Stimulated activated CD4-positive, alpha-beta T cell treated with anti-CD3 and anti-CD28 coated beads, Interleukin-1b, Interleukin-23, amount 100 ng/mL, for 1 hour (primary cell): ENCODE measurements around the gene STIM2.
A peak's percentile ranks its signal among the peaks of the same experiment; 100 is the strongest.
"Not testable (repeated sequence)": the region's sequence is repeated elsewhere in the genome, so short reads cannot be mapped to it uniquely, and the experiment has no call there.

Source experiments
- DNase-seq, 2 donors: peaks; one replicate each; pipeline ENCODE4 v3.0.0-alpha.2; 2020; ENCODE audit warnings: low read depth in 2 of 2

The STIM2 gene

GRCh38 chr4:26860157-26860921 lies at the start of gene STIM2:
STIM2 (plus strand) TSS chr4:26860841.
- DNase-seq = peak; percentile 96 to 97

DNA sequence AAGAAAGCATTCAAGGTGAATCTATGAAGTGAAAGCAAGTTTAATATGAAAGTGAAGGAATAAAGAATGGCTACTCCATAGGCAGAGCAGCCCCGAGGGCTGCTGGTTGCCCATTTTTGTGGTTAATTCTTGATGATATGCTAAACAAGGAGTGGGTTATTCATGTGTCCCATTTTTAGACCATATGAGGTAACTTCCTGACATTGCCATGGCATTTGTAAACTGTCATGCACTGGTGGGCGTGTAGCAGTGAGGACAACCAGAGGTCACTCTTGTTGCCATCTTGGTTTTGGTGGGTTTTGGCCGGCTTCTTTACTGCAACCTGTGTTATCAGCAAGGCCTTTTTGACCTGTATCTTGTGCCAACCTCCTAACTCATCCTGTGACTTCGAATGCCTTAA lies 49.1 kb upstream of the STIM2 start:
- not testable (repeated sequence) for DNase-seq

GRCh38 chr4:26812049-26812714 lies 48.5 kb upstream of the STIM2 start:
- DNase-seq = no peak

- no peak for DNase-seq
These were observed 46.9 kb upstream of the STIM2 start for GRCh38 chr4:26813698-26814097.

DNA sequence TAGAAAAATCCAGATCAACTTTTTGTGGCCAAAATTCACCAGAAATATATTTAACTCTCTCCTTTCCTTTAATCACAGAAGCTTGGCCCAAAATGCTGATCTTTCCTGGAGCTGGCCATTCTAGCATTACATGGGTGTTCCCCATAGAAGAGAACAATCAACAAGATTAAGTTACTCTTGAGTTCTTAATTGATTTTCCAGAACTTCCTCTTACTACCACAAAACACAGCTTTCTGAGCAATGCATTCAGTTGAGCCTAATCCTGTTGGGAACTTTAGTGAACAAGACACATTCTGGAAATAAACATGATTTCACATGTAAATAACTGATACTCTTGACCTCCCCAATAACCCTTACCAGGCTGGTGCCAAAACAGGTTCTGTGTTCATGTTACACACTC lies 45.4 kb upstream of the STIM2 start:
- no peak for DNase-seq

DNA sequence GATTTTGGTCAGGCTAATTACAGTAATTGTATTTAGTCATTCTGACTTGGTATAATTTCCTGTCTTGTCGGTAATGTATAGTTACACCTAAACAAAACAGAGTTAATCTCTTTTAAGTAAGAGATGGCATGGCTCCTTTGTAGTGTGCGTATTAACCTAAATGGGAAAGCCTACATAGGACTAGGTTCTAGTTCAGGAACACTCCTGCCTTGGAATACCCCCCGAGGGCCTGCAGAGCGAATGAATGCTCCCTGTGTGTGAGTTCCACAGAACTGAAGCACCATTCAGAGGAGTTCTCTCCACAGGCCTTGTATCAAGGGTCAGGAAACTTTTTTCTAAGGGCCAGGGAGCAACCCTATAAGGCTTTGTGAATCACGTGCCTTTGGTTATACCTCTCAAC lies 44.9 kb upstream of the STIM2 start:
- DNase-seq = no peak

- no peak for DNase-seq
These were observed 41.6 kb upstream of the STIM2 start for GRCh38 chr4:26819026-26819425.

DNA sequence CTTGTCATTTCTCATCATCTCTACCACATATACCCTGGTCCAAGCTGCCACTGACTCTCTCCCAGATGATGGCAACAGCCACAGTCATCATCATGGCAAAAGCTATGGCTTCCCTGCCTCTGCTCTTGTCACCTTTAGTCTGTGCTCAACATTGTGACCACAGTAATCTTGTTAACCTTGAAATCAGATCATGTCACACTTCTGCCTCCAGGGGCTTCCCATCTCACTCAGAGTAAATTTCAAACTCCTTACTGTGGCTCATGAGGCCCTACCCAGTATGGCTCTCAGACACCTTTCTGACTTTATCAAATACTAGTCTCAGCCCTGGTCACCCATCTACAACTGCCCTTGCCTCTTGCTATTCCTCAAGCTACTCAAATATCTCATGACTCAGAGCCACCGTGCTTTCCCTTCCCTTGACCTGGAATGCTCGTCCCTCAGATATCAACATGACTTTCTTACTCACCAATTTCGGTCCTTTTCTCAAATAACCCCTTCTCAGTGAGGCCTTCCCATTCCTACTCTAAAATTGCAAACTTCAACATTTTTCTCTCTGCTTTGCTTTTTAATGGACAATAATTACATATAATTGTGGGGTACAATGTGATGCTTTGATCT lies 41.1 kb upstream of the STIM2 start:
- no peak for DNase-seq

DNA sequence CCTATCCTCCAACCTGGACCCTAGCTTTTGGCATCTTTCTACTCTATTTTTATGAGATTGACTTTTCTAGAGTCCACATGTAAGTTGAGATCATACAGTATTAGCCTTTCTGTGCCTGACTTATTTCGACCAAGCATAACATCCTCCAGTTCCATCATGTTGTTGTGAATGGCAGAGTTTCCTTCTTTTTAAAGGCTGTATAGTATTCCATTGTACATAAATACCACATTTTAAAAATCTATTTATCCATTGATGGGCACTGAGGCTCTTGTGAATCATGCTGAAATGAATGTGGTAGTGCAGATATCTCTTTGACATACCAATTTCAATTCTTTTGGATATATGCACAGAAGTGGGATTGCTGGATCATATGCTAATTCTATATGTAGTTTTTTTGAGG lies 40.3 kb upstream of the STIM2 start:
- DNase-seq = no peak

DNA sequence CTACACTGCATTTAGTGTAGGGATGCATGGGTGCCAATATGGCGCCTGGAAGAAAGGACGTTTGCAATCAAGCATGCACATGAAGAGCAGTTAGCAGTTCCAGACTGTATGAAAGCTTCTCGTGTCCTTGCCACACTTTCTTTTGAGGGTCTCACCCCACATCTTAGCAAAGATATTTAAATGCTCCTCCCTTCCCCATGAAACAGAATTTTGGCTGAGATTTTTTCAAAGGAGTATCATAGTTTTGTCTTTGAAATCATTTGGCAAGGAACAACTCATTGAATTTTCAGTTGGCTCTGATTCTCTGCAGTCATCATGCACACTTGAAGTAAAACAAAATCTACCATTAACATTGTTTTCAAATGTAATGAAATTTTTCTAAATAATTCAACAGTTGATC lies 39.6 kb upstream of the STIM2 start:
- no peak for DNase-seq

DNA sequence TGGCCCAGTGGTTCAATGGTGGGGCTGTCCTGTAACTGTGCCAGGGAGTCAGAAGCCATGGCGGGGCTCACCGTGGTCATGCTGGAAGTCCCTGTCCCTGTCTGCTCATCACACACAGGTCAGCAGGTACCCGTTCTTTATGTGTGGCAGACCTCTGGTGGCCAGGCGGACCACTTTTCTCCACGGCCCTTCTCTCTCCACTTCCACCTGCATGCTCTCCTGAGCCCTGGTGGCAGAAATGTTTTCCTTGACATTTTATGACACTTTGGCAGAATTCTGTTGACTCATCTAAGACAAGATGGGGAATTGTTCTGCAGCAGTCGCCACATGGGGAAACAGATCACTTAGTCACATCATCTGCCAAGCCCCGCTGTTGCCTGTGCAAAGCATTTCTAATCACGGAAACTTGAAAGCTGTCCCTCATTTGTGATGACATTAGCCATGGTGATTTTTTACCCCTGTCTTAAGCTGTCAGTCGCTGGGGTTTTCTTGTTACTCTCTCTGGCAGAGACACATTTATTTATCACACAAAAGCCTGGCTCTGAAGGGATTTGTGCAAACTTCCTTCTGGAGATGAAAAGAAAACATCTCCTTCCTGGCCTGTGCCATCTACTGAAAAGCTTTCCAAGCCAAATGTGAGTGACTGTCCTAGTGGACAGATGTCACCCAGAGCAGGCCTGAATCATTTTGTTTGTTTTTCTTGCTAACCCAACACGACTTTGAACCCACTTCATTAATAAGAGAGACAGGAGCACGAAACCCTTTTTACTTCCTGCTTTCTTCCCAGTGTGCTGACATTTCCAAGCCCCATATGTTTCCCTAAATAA lies 38.8 kb upstream of the STIM2 start:
- no peak for DNase-seq

DNA sequence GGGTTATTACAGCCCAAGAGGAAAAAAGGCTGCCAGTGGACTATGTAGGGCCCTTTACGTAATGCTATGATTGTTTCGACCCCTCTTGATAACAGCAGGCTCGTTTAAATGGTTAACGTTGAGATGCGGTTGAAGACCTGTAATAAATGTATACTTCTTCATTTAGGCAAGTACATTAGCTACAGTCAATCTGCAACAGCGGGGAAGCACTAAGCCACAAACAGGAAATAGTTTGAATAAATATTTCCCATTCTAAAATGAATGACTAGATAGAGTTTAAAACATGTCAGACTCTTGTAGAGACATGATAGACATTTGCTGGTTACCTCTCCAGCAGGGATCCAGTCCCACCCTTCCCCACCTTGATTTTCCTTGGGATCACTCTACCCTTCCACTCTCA lies 38.1 kb upstream of the STIM2 start:
- no peak for DNase-seq

- DNase-seq = not testable (repeated sequence)
These were observed 37.7 kb upstream of the STIM2 start for GRCh38 chr4:26822974-26823373.

DNA sequence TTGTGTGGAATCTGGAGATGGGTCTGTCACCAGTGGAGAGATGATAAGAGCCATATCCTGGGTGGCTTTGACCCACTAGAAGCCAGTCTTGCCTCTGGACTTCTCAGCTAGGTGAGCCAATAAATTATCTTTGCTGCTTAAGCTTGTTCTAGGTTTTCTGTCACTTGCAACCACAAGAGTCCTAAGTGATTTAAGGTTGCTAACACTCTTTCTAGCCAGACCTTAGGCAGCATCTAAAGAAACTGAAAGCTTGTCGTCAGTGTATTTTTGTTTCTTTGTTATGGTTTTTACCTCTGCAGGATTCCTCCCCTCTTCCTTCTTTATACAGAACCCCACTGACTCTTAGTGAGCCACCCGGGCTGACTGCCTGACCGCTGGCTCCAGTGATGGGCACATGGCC lies 37.1 kb upstream of the STIM2 start:
- no peak for DNase-seq

GRCh38 chr4:26824667-26825066 lies 36.0 kb upstream of the STIM2 start:
- DNase-seq = no peak

- no peak for DNase-seq
These were observed 33.9 kb upstream of the STIM2 start for GRCh38 chr4:26826721-26827120.

- DNase-seq = not testable (repeated sequence)
These were observed 33.3 kb upstream of the STIM2 start for GRCh38 chr4:26827336-26827735.

- no peak for DNase-seq
These were observed 32.8 kb upstream of the STIM2 start for GRCh38 chr4:26827798-26828197.

DNA sequence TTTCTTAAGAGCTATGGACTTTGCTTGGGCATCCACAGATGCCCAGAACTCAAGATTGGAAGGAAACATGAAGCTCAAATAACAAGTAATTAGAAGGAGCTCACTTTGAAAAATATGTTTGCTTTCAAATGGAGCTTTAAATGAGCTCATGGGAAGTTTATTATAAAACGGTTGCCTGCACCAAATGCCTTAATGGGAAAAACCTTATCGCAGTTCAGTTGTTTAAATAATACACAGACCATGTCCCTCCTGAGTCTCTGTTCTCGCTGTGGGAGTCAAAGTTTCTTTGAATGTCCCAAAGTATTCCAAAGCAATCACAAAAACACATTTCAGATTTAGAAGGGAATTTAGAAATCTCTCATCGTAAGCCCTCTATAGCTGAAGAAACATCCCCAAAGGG lies 31.6 kb upstream of the STIM2 start:
- no peak for DNase-seq

- DNase-seq = no peak
These were observed 30.6 kb upstream of the STIM2 start for GRCh38 chr4:26830033-26830432.

GRCh38 chr4:26830701-26831100 lies 29.9 kb upstream of the STIM2 start:
- no peak for DNase-seq

DNA sequence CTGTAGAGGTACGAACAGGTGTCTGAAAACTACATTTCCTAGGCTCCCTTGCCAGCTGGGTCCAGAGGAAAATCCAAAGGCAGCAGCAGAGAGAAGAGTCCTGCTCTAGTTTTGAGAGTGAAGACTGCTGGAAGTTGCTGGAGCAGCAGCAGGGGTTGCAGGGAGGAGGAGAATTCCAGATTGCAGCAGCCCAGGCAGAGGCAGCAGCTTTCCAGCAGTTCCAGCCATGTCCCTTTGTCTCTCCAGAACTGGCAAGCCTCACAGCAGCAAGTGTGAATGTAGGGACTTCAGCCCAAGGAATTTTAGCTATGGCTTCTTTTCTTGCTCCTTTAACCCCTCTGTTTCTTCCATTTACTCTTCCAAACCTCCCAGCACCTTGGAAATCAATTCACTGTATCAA lies 24.1 kb upstream of the STIM2 start:
- no peak for DNase-seq
